Neural progenitor cell (in vitro differentiated cells): ENCODE results near the gene FAM174B. TPM values are rescaled to one million over a fixed set of nuclear protein-coding genes. Genes with fewer than 3 reads are reported as not detected.
A peak's percentile ranks its signal among the peaks of the same experiment; 100 is the strongest.

Experiments used
- DNase-seq: peaks from one replicate; pipeline ENCODE4 v3.0.0-alpha.2; 2016; ENCODE audit warnings: low spot score
- H2AFZ ChIP-seq: fragments of 200-600 bp; sonication (generic); replicated peaks from 2 replicates; pipeline ENCODE4 v1.6.1; 2016; ENCODE audit warnings: antibody characterized with exemption
- H3F3A ChIP-seq: fragments of 200-600 bp; sonication (generic); 2 replicates; pipeline ENCODE4 v1.6.1; 2016; ENCODE audit warnings: antibody characterized with exemption, low read depth
- H3K27ac ChIP-seq: fragments of 200-600 bp; sonication (generic); 2 replicates; pipeline ENCODE4 v1.5.1; 2016; ENCODE audit warnings: mild to moderate bottlenecking
- H3K27me3 ChIP-seq: fragments of 200-600 bp; sonication (generic); 2 replicates; pipeline ENCODE4 v1.6.1; 2016; ENCODE audit warnings: mild to moderate bottlenecking, moderate library complexity
- H3K36me3 ChIP-seq: fragments of 200-600 bp; sonication (generic); 2 replicates; pipeline ENCODE4 v1.5.1; 2016
- H3K4me1 ChIP-seq: fragments of 200-600 bp; sonication (generic); 2 replicates; pipeline ENCODE4 v1.6.1; 2016; ENCODE audit warnings: mixed run types
- H3K4me2 ChIP-seq: fragments of 200-600 bp; sonication (generic); 2 replicates; pipeline ENCODE4 v1.6.1; 2016
- H3K4me3 ChIP-seq: fragments of 200-600 bp; sonication (generic); 2 replicates; pipeline ENCODE4 v1.5.1; 2016
- H3K79me2 ChIP-seq: fragments of 200-600 bp; sonication (generic); 2 replicates; pipeline ENCODE4 v1.6.1; 2016; ENCODE audit warnings: low read depth
- H3K9ac ChIP-seq: fragments of 200-600 bp; sonication (generic); 2 replicates; pipeline ENCODE4 v1.6.1; 2016
- H3K9me3 ChIP-seq: fragments of 200-600 bp; sonication (generic); 2 replicates; pipeline ENCODE4 v1.5.1; 2016; ENCODE audit warnings: low read depth
- H4K20me1 ChIP-seq: fragments of 200-600 bp; sonication (generic); 2 replicates; pipeline ENCODE4 v1.6.1; 2016; ENCODE audit warnings: low read depth
- H3K27ac Mint-ChIP-seq: 3 replicates; pipeline ENCODE4 v1.8.0; 2021; ENCODE audit warnings: mixed read lengths
- H3K27me3 Mint-ChIP-seq: 2 replicates; pipeline ENCODE4 v1.8.0; 2022; ENCODE audit warnings: low read depth, mild to moderate bottlenecking, inconsistent platforms, moderate library complexity, mixed read lengths; ENCODE audit not compliant: insufficient read depth
- H3K36me3 Mint-ChIP-seq: 3 replicates; pipeline ENCODE4 v1.8.0; 2021; ENCODE audit warnings: mixed read lengths
- H3K4me1 Mint-ChIP-seq: 3 replicates; pipeline ENCODE4 v1.8.0; 2021; ENCODE audit warnings: mixed read lengths
- H3K4me3 Mint-ChIP-seq: 3 replicates; pipeline ENCODE4 v1.8.0; 2021; ENCODE audit warnings: mild to moderate bottlenecking, moderate library complexity, mixed read lengths
- H3K9me3 Mint-ChIP-seq: 3 replicates; pipeline ENCODE4 v1.8.0; 2020; ENCODE audit warnings: mixed read lengths
- CTCF ChIP-seq: fragments of 200-600 bp; sonication (generic); IDR thresholded peaks from 2 replicates; pipeline ENCODE4 v1.5.1; 2017; ENCODE audit warnings: antibody characterized with exemption, mild to moderate bottlenecking
- EZH2 ChIP-seq: fragments of 200-600 bp; sonication (generic); IDR thresholded peaks from 2 replicates; pipeline ENCODE4 v1.6.1; 2017; ENCODE audit warnings: antibody characterized with exemption, mild to moderate bottlenecking, moderate library complexity
- EZH2phosphoT487 ChIP-seq: fragments of 200-600 bp; sonication (generic); IDR thresholded peaks from 2 replicates; pipeline ENCODE4 v1.6.1; 2017; ENCODE audit warnings: antibody characterized with exemption
- total RNA-seq: library from RNA; depleted of rRNA; stranded (reverse); fragments of >200 nt; gene quantifications from 2 replicates; pipeline ENCODE4 v1.2.3, GENCODE V29; 2015; ENCODE audit warnings: low replicate concordance

The FAM174B gene
- total RNA-seq, 1 donor from 2014 or later: 8.6 TPM

GRCh38 chr15:92580933-92581445, 74.6 kb downstream of the FAM174B start:
- H3K27me3 ChIP-seq: no peaks in the 10 kb centered on the region
- Mint-ChIP-seq H3K4me1 (peaks cover 17% of the 10 kb centered on the region), H3K9me3 (peaks cover 9% of the 10 kb centered on the region), H3K4me3 (no peak overlapping the region), H3K27me3 (peaks cover 13% of the 10 kb centered on the region), H3K36me3 (no peaks in the 10 kb centered on the region), H3K27ac (no peak overlapping the region)
- H3K9me3 ChIP-seq: no peaks in the 10 kb centered on the region
- H3K27ac ChIP-seq: no peak overlapping the region
- no peak for TF ChIP-seq EZH2
- TF ChIP-seq CTCF: no peak
- TF ChIP-seq EZH2phosphoT487: no peak
- H3K36me3 ChIP-seq: no peaks in the 10 kb centered on the region
- no peaks in the 10 kb centered on the region for H3F3A ChIP-seq
- H3K4me3 ChIP-seq: no peak overlapping the region
- no peak overlapping the region for H3K9ac ChIP-seq
- H2AFZ ChIP-seq: no peak overlapping the region
- H3K4me1 ChIP-seq: peaks cover 11% of the 10 kb centered on the region
- no peaks in the 10 kb centered on the region for H3K79me2 ChIP-seq
- DNase-seq: no peak
- no peak overlapping the region for H3K4me2 ChIP-seq
- H4K20me1 ChIP-seq: no peaks in the 10 kb centered on the region

GRCh38 chr15:92580521-92580920, 75.1 kb downstream of the FAM174B start:
- DNase-seq: no peak
- Histone ChIP-seq H3K4me1 (peaks cover 11% of the 10 kb centered on the region), H3K4me2 (no peak overlapping the region), H3K27me3 (no peaks in the 10 kb centered on the region), H3K36me3 (no peaks in the 10 kb centered on the region), H3K79me2 (no peaks in the 10 kb centered on the region), H3K27ac (no peak overlapping the region), H3K9ac (no peak overlapping the region), H3K4me3 (no peak overlapping the region), H3K9me3 (no peaks in the 10 kb centered on the region), H4K20me1 (no peaks in the 10 kb centered on the region), H2AFZ (no peak overlapping the region), H3F3A (no peaks in the 10 kb centered on the region)
- Mint-ChIP-seq H3K27ac (peak overlapping the region; percentile 51), H3K27me3 (peaks cover 13% of the 10 kb centered on the region), H3K9me3 (peaks cover 9% of the 10 kb centered on the region), H3K36me3 (no peaks in the 10 kb centered on the region), H3K4me3 (no peak overlapping the region), H3K4me1 (peaks cover 12% of the 10 kb centered on the region)
- TF ChIP-seq EZH2 (no peak), CTCF (no peak), EZH2phosphoT487 (no peak)

- Histone ChIP-seq H3K4me1 (peaks cover 11% of the 10 kb centered on the region), H3K4me3 (no peak overlapping the region), H3K36me3 (no peaks in the 10 kb centered on the region), H3K27me3 (no peaks in the 10 kb centered on the region), H2AFZ (no peak overlapping the region), H3F3A (no peaks in the 10 kb centered on the region), H3K9me3 (no peaks in the 10 kb centered on the region), H3K27ac (no peak overlapping the region), H4K20me1 (no peaks in the 10 kb centered on the region), H3K79me2 (no peaks in the 10 kb centered on the region), H3K9ac (no peak overlapping the region), H3K4me2 (no peak overlapping the region)
- Mint-ChIP-seq H3K36me3 (no peaks in the 10 kb centered on the region), H3K27ac (no peak overlapping the region), H3K9me3 (peaks cover 5% of the 10 kb centered on the region), H3K4me1 (peaks cover 12% of the 10 kb centered on the region), H3K27me3 (peaks cover 13% of the 10 kb centered on the region), H3K4me3 (no peak overlapping the region)
- TF ChIP-seq EZH2phosphoT487 (no peak), CTCF (no peak), EZH2 (no peak)
- no peak for DNase-seq
These were observed 75.6 kb downstream of the FAM174B start for GRCh38 chr15:92579931-92580470.
